Adrenal gland (tissue), 12 donors: Measurements from ENCODE around the gene GALNT9. TPM values are rescaled to one million over a fixed set of nuclear protein-coding genes. Genes with fewer than 3 reads are reported as not detected.

Experiments used
- DNase-seq, 7 donors: peaks; one replicate each; pipeline ENCODE4 v3.0.0-alpha.2; 2019 to 2020
- H3K27ac ChIP-seq, 5 donors: fragments of 200-600 bp; sonication (generic) in 4 of 5; 1 replicate in 3 of 5; 2 replicates in 2 of 5; pipeline versions ENCODE4 v1.5.1 to v1.8.0; 2016 to 2020; ENCODE audit warnings: mild to moderate bottlenecking in 1 of 5
- H3K27me3 ChIP-seq: fragments of 200-600 bp; 2 replicates; pipeline ENCODE4 v1.8.0; 2021
- H3K36me3 ChIP-seq, 2 donors: fragments of 200-600 bp; replicated peaks in 1 of 2; 1 replicate in 1 of 2; 2 replicates in 1 of 2; pipeline versions ENCODE4 v1.5.1 to v1.8.0; 2018 to 2022
- H3K4me1 ChIP-seq, 2 donors: fragments of 200-600 bp; replicated peaks in 1 of 2; 1 replicate in 1 of 2; 2 replicates in 1 of 2; pipeline versions ENCODE4 v1.5.1 to v1.8.0; 2018 to 2021
- H3K4me3 ChIP-seq, 4 donors: fragments of 200-600 bp; sonication (generic) in 3 of 4; one replicate each; pipeline ENCODE4 v1.5.1; 2016 to 2018
- H3K9me3 ChIP-seq, 3 donors: fragments of 200-600 bp; sonication (generic) in 1 of 3; replicated peaks in 1 of 3; 1 replicate in 2 of 3; 2 replicates in 1 of 3; pipeline versions ENCODE4 v1.5.1 to v1.8.0; 2016 to 2021
- CTCF ChIP-seq, 6 experiments: fragments of 450-650 bp in 4 of 6; fragments of 200-600 bp in 2 of 6; sonication (generic) in 1 of 6; IDR thresholded peaks; 1 replicate in 5 of 6; 2 replicates in 1 of 6; pipeline versions ENCODE4 v1.5.1 to v1.8.0; 2016 to 2021; ENCODE audit warnings: antibody characterized with exemption in 6 of 6, mild to moderate bottlenecking in 2 of 6, moderate library complexity in 1 of 6
- POLR2A ChIP-seq, 2 donors: fragments of 450-650 bp; IDR thresholded peaks; one replicate each; pipeline ENCODE4 v1.6.1; 2017; ENCODE audit warnings: antibody characterized with exemption in 2 of 2, mild to moderate bottlenecking in 2 of 2, moderate library complexity in 1 of 2
- WGBS, 4 donors: extraction: QIAGEN DNeasy Blood & Tissue Kit in 2 of 4; methylation state at CpG; one replicate each; pipeline versions ENCODE4 v1.1.5 to v1.1.7; 2013 to 2017; 5-methylcytosine and 5-hydroxymethylcytosine counted together
- intact Hi-C, 2 donors: fragments of 100-400 bp; cut with DNase I; formaldehyde crosslinking; loops; one replicate each; pipeline versions ENCODE4 v1.14.1 to v1.15.0; 2022 to 2023
- polyA plus RNA-seq, 3 donors: library from polyadenylated mRNA; stranded (reverse); fragments of 200-250 nt in 2 of 3; fragments of 350-450 nt in 1 of 3; fragmentation: Illumina TruSeq in 1 of 3; extraction: RNeasy Lipid Tissue Mini Kit (QIAGEN cat#74804) in 1 of 3; gene quantifications; one replicate each; pipeline ENCODE4 v1.2.3, GENCODE V29; 2013 to 2014
- total RNA-seq, 9 donors: library from RNA; depleted of rRNA in 4 of 9; stranded (reverse); fragments of >200 nt in 4 of 9; fragments of 120-200 nt in 1 of 9; fragmentation: NEBNext Ultra II Directional in 1 of 9; extraction: Animal tissue kit (Norgen Biotek cat#: 25700) in 1 of 9; gene quantifications; one replicate each; pipeline versions ENCODE4 v1.1.0 to v1.2.4, GENCODE V29; 2013 to 2023
- donor health status: healthy with polysubstance abuse.
- donor health status: Bipolar disorder and iron deficiency.
- donor health status: DM: yes; HTN: yes; CAD: no.
- donor health status: DM: no; HTN: no; CAD: no.
- donor health status: DM: no; HTN: no; CAD: no.
- donor health status: DM: yes; HTN: yes; CAD: no.

The GALNT9 gene
- total and polyA plus RNA-seq, 12 donors: 0.44 to 7.8 (median 1.2) TPM; not detected in 1

GRCh38 chr12:132217800-132218526 is 111.4 kb downstream of the GALNT9 start:
- no peak for TF ChIP-seq CTCF (IDR thresholded peaks at IDR 0.05)
- TF ChIP-seq POLR2A (IDR thresholded peaks at IDR 0.05): no peak
- Histone ChIP-seq H3K36me3 (no peaks in the 10 kb centered on the region), H3K9me3 (no peaks in the 10 kb centered on the region), H3K27ac (no peak overlapping the region), H3K27me3 (no peaks in the 10 kb centered on the region), H3K4me1 (no peaks in the 10 kb centered on the region), H3K4me3 (no peak overlapping the region)
- WGBS, 4 donors: 63 to 71% (median 68%) methylated on average over 7 of the region's 7 CpGs
- DNase-seq: no peak
- intact Hi-C loops: loop anchor here in 1 of 2 donors (10.0 kb wide), 1 partner anchor 63 kb away; no protein-coding TSS in a partner anchor

- 68 to 83% (median 82%) methylated on average over 1 of the region's 1 CpG for WGBS, 4 donors
- no peak overlapping the region for H3K4me3 ChIP-seq
- no peaks in the 10 kb centered on the region for H3K27me3 ChIP-seq
- H3K27ac ChIP-seq: no peak overlapping the region
- no peaks in the 10 kb centered on the region for H3K4me1 ChIP-seq
- no peak for TF ChIP-seq POLR2A (IDR thresholded peaks at IDR 0.05)
- no peak for TF ChIP-seq CTCF (IDR thresholded peaks at IDR 0.05)
- intact Hi-C loops: loop anchor here in 1 of 2 donors (10.0 kb wide), 1 partner anchor 63 kb away; no protein-coding TSS in a partner anchor
- no peaks in the 10 kb centered on the region for H3K9me3 ChIP-seq
- no peaks in the 10 kb centered on the region for H3K36me3 ChIP-seq
- no peak for DNase-seq
Measured at GRCh38 chr12:132217371-132217770, 112.0 kb downstream of the GALNT9 start.

- DNase-seq: no peak
- Histone ChIP-seq H3K36me3 (no peaks in the 10 kb centered on the region), H3K4me1 (no peaks in the 10 kb centered on the region), H3K27ac (no peak overlapping the region), H3K27me3 (no peaks in the 10 kb centered on the region), H3K9me3 (no peaks in the 10 kb centered on the region), H3K4me3 (no peak overlapping the region)
- TF ChIP-seq CTCF (IDR thresholded peaks at IDR 0.05) (no peak), POLR2A (IDR thresholded peaks at IDR 0.05) (no peak)
- 68 to 84% (median 79%) methylated on average over 9 to 21 of the region's 21 CpGs for WGBS, 4 donors
- intact Hi-C loops: loop anchor here in 1 of 2 donors (10.0 kb wide), 1 partner anchor 62 kb away; no protein-coding TSS in a partner anchor
Measured at GRCh38 chr12:132216354-132216987, 112.9 kb downstream of the GALNT9 start.

- intact Hi-C loops: loop anchor here in 1 of 2 donors (10.0 kb wide), 1 partner anchor 61 kb away; no protein-coding TSS in a partner anchor
- DNase-seq: no peak
- Histone ChIP-seq H3K4me1 (no peaks in the 10 kb centered on the region), H3K9me3 (no peaks in the 10 kb centered on the region), H3K27me3 (no peaks in the 10 kb centered on the region), H3K27ac (no peak overlapping the region), H3K4me3 (no peak overlapping the region), H3K36me3 (no peaks in the 10 kb centered on the region)
- 76 to 81% (median 77%) methylated on average over 16 to 28 of the region's 28 CpGs; no CpG with 5 or more reads in 1 of the 4 donors for WGBS, 4 donors
- TF ChIP-seq POLR2A (IDR thresholded peaks at IDR 0.05) (no peak), CTCF (IDR thresholded peaks at IDR 0.05) (no peak)
Measured at GRCh38 chr12:132215299-132215989, 113.9 kb downstream of the GALNT9 start.
